Calu3 (cell line): ENCODE measurements around the gene ERCC5. TPM values are rescaled to one million over a fixed set of nuclear protein-coding genes. Genes with fewer than 3 reads are reported as not detected.

ENCODE experiments used
- BruUV-seq: library from RNA; stranded (reverse); fragments of 400-500 nt; replicated peaks from 2 replicates; lab custom pipeline; 2021; lab: Mats Ljungman, UMichigan
- CTCF ChIA-PET: fragments of 300-600 bp; sonication (Branson Sonifier 250); formaldehyde crosslinking; loops from one replicate; lab custom pipeline; 2022; ENCODE audit warnings: antibody characterized with exemption; lab: Charles Lee
- DNase-seq: peaks from one replicate; pipeline ENCODE4 v3.0.0; 2022
- H3K27ac Mint-ChIP-seq: one replicate; pipeline ENCODE4 v1.8.0; 2022; ENCODE audit warnings: mixed read lengths; ENCODE audit not compliant: unreplicated experiment
- H3K27me3 Mint-ChIP-seq: one replicate; pipeline ENCODE4 v1.8.0; 2022; ENCODE audit warnings: mixed read lengths; ENCODE audit not compliant: unreplicated experiment
- H3K36me3 Mint-ChIP-seq: one replicate; pipeline ENCODE4 v1.8.0; 2022; ENCODE audit warnings: mild to moderate bottlenecking, moderate library complexity, mixed read lengths; ENCODE audit not compliant: insufficient read depth, unreplicated experiment
- H3K4me1 Mint-ChIP-seq: one replicate; pipeline ENCODE4 v1.8.0; 2022; ENCODE audit warnings: mild to moderate bottlenecking, low read depth, mixed read lengths; ENCODE audit not compliant: unreplicated experiment
- H3K4me3 Mint-ChIP-seq: one replicate; pipeline ENCODE4 v1.8.0; 2022; ENCODE audit warnings: mild to moderate bottlenecking, low read depth, moderate library complexity, mixed read lengths; ENCODE audit not compliant: unreplicated experiment
- H3K9me3 Mint-ChIP-seq: one replicate; pipeline ENCODE4 v1.8.0; 2022; ENCODE audit warnings: low read depth, mixed read lengths; ENCODE audit not compliant: unreplicated experiment
- CTCF ChIP-seq: fragments of 200-600 bp; IDR thresholded peaks from one replicate; pipeline ENCODE4 v1.8.0; 2022; ENCODE audit warnings: antibody characterized with exemption; ENCODE audit not compliant: unreplicated experiment
- intact Hi-C: fragments of 100-400 bp; cut with micrococcal nuclease; formaldehyde crosslinking; loops from one replicate; pipeline ENCODE4 v1.10.0; 2022; ENCODE audit not compliant: unreplicated experiment
- total RNA-seq: library from RNA; stranded (reverse); gene quantifications from 2 replicates; pipeline ENCODE4 v1.2.3, GENCODE V29; 2022

The ERCC5 gene
- total RNA-seq, 1 experiment from 2014 or later: 14.7 TPM

- intact Hi-C loops: no loop called here
- TF ChIP-seq CTCF: no peak
- Mint-ChIP-seq H3K27ac (no peak overlapping the region), H3K9me3 (no peaks in the 10 kb centered on the region), H3K36me3 (peaks cover 10% of the 10 kb centered on the region), H3K27me3 (no peaks in the 10 kb centered on the region), H3K4me1 (peaks cover 5% of the 10 kb centered on the region), H3K4me3 (no peak overlapping the region)
- DNase-seq: no peak
- no TSS peak for BruUV-seq
- CTCF ChIA-PET: no interaction called here
These were observed 31.5 kb downstream of the ERCC5 start for GRCh38 chr13:102877303-102877702.

- no TSS peak for BruUV-seq
- DNase-seq: no peak
These were observed 32.6 kb downstream of the ERCC5 start for GRCh38 chr13:102878481-102878880.

GRCh38 chr13:102879793-102880499 is 34.1 kb downstream of the ERCC5 start:
- Mint-ChIP-seq H3K27ac (no peak overlapping the region), H3K4me3 (no peak overlapping the region), H3K9me3 (no peaks in the 10 kb centered on the region), H3K36me3 (peaks cover 6% of the 10 kb centered on the region), H3K4me1 (no peaks in the 10 kb centered on the region), H3K27me3 (no peaks in the 10 kb centered on the region)
- TF ChIP-seq CTCF: no peak
- BruUV-seq: no TSS peak
- CTCF ChIA-PET: no interaction called here
- no peak for DNase-seq
- intact Hi-C loops: no loop called here

More at GRCh38 chr13:102878481-102878880, 32.6 kb downstream of the ERCC5 start:
- Mint-ChIP-seq H3K9me3 (no peaks in the 10 kb centered on the region), H3K4me1 (no peaks in the 10 kb centered on the region), H3K27me3 (no peaks in the 10 kb centered on the region), H3K4me3 (no peak overlapping the region), H3K36me3 (peaks cover 10% of the 10 kb centered on the region), H3K27ac (no peak overlapping the region)
- CTCF ChIA-PET: no interaction called here
- TF ChIP-seq CTCF: no peak
- intact Hi-C loops: no loop called here

GRCh38 chr13:102881819-102882686 is 36.2 kb downstream of the ERCC5 start:
- no peak overlapping the region for H3K27ac Mint-ChIP-seq
- intact Hi-C loops: no loop called here
- no peak overlapping the region for H3K4me3 Mint-ChIP-seq
- DNase-seq: no peak
- no peaks in the 10 kb centered on the region for H3K36me3 Mint-ChIP-seq
- no peaks in the 10 kb centered on the region for H3K27me3 Mint-ChIP-seq
- no peaks in the 10 kb centered on the region for H3K4me1 Mint-ChIP-seq
- no TSS peak for BruUV-seq
- H3K9me3 Mint-ChIP-seq: no peaks in the 10 kb centered on the region
- TF ChIP-seq CTCF: no peak
- CTCF ChIA-PET: no interaction called here
